Left ventricle myocardium inferior (tissue), 1 donor: ENCODE results near the gene EIF4A3. TPM values are rescaled to one million over a fixed set of nuclear protein-coding genes. Genes with fewer than 3 reads are reported as not detected.

Experiments
- DNase-seq: peaks from one replicate; pipeline ENCODE4 v3.0.0-alpha.2; 2020
- H3K27ac ChIP-seq: fragments of 200-600 bp; replicated peaks from 2 replicates; pipeline ENCODE4 v1.8.0; 2021
- H3K27me3 ChIP-seq: fragments of 200-600 bp; 2 replicates; pipeline ENCODE4 v1.8.0; 2021; ENCODE audit warnings: low read depth
- H3K36me3 ChIP-seq: fragments of 200-600 bp; 2 replicates; pipeline ENCODE4 v1.8.0; 2021
- H3K4me1 ChIP-seq: fragments of 200-600 bp; 2 replicates; pipeline ENCODE4 v1.8.0; 2021
- H3K4me3 ChIP-seq: fragments of 200-600 bp; 2 replicates; pipeline ENCODE4 v1.8.0; 2021; ENCODE audit warnings: mild to moderate bottlenecking, moderate library complexity
- H3K9me3 ChIP-seq: fragments of 200-600 bp; replicated peaks from 2 replicates; pipeline ENCODE4 v1.8.0; 2021
- CTCF ChIP-seq: fragments of 200-600 bp; IDR thresholded peaks from 2 replicates; pipeline ENCODE4 v1.8.0; 2021; ENCODE audit warnings: antibody characterized with exemption, mild to moderate bottlenecking, borderline replicate concordance
- intact Hi-C: fragments of 100-400 bp; cut with micrococcal nuclease; formaldehyde crosslinking; loops from one replicate; pipeline ENCODE4 v1.11.0; 2022
- total RNA-seq: library from RNA; stranded (reverse); fragmentation: NEBNext Ultra II Directional; extraction: Animal tissue kit (Norgen Biotek cat#: 25700); gene quantifications from one replicate; pipeline ENCODE4 v1.2.1, GENCODE V29; 2021
- donor health status: DM: no; HTN: yes; CAD: no; lungs with severe emphysema.

The EIF4A3 gene
- total RNA-seq, 1 donor from 2014 or later = 30.0 TPM

GRCh38 chr17:80181431-80181830 lies 34.5 kb upstream of the EIF4A3 start:
- H3K27ac ChIP-seq = no peak overlapping the region
- H3K9me3 ChIP-seq = no peaks in the 10 kb centered on the region
- TF ChIP-seq CTCF = no peak
- H3K4me3 ChIP-seq = no peak overlapping the region
- intact Hi-C loops = no loop called here
- H3K27me3 ChIP-seq = peaks cover 28% of the 10 kb centered on the region
- no peaks in the 10 kb centered on the region for H3K4me1 ChIP-seq
- H3K36me3 ChIP-seq = no peaks in the 10 kb centered on the region
- no peak for DNase-seq

GRCh38 chr17:80180192-80180591 lies 33.3 kb upstream of the EIF4A3 start:
- peaks cover 34% of the 10 kb centered on the region for H3K27me3 ChIP-seq
- no peak for DNase-seq
- H3K4me3 ChIP-seq = no peak overlapping the region
- H3K27ac ChIP-seq = no peak overlapping the region
- H3K9me3 ChIP-seq = no peaks in the 10 kb centered on the region
- no peaks in the 10 kb centered on the region for H3K36me3 ChIP-seq
- no peak for TF ChIP-seq CTCF
- H3K4me1 ChIP-seq = peaks cover 5% of the 10 kb centered on the region
- intact Hi-C loops = no loop called here

GRCh38 chr17:80177986-80178595 lies 31.2 kb upstream of the EIF4A3 start:
- no peak for TF ChIP-seq CTCF
- no peak for DNase-seq
- no peak overlapping the region for H3K27ac ChIP-seq
- intact Hi-C loops = no loop called here
- H3K4me1 ChIP-seq = peaks cover 6% of the 10 kb centered on the region
- H3K4me3 ChIP-seq = no peak overlapping the region
- H3K27me3 ChIP-seq = peaks cover 29% of the 10 kb centered on the region
- no peaks in the 10 kb centered on the region for H3K9me3 ChIP-seq
- no peaks in the 10 kb centered on the region for H3K36me3 ChIP-seq

GRCh38 chr17:80176757-80177156 lies 29.8 kb upstream of the EIF4A3 start:
- Histone ChIP-seq H3K36me3 (no peaks in the 10 kb centered on the region), H3K9me3 (no peaks in the 10 kb centered on the region), H3K4me1 (peaks cover 6% of the 10 kb centered on the region), H3K27me3 (peaks cover 31% of the 10 kb centered on the region), H3K4me3 (no peak overlapping the region), H3K27ac (no peak overlapping the region)
- intact Hi-C loops = no loop called here
- no peak for DNase-seq
- no peak for TF ChIP-seq CTCF

- Histone ChIP-seq H3K27ac (no peak overlapping the region), H3K9me3 (no peaks in the 10 kb centered on the region), H3K4me1 (peaks cover 6% of the 10 kb centered on the region), H3K4me3 (no peak overlapping the region), H3K36me3 (no peaks in the 10 kb centered on the region), H3K27me3 (peaks cover 33% of the 10 kb centered on the region)
- DNase-seq = no peak
- no peak for TF ChIP-seq CTCF
- intact Hi-C loops = no loop called here
Measured at GRCh38 chr17:80173916-80174315, 27.0 kb upstream of the EIF4A3 start.
